Measurements from ENCODE around the gene NR3C1.

The NR3C1 gene

DNA sequence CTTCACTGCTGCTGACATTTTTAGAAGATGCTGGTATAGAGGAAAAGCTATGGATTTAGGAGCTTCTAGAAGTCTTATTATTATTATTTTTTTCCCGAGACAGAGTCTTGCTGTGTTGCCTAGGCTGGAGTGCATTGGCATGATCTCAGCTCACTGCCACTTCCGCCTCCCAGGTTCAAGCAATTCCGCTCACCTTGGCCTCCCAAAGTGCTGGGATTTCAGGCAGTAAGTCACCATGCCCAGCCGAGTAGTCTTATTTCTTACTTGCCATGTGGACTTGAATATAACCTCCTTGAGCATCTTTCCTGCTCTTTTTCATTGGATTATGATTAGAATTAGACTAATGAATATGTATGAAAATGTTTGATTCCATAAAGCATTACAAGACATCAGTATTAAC, 119.5 kb downstream of the NR3C1 start:
- H3K27ac ChIP-seq = no peak overlapping the region
- no peak overlapping the region for H3K4me2 ChIP-seq (ENCODE audit: low read length)
- no peaks in the 10 kb centered on the region for H3K9me3 ChIP-seq (ENCODE audit: control insufficient read depth, low read length)
- H3K9ac ChIP-seq = no peak overlapping the region
- no peak overlapping the region for H2AFZ ChIP-seq
- H3K36me3 ChIP-seq (ENCODE audit: control insufficient read depth, insufficient read depth, low read length) = no peaks in the 10 kb centered on the region
- no peaks in the 10 kb centered on the region for H3K4me1 ChIP-seq
- no peaks in the 10 kb centered on the region for H3K27me3 ChIP-seq (ENCODE audit: control insufficient read depth, insufficient read depth, low read length)
- no peaks in the 10 kb centered on the region for H3K79me2 ChIP-seq
- H3K4me3 ChIP-seq (ENCODE audit: low read depth, low read length) = no peak overlapping the region
- TF ChIP-seq, protein P1, sequence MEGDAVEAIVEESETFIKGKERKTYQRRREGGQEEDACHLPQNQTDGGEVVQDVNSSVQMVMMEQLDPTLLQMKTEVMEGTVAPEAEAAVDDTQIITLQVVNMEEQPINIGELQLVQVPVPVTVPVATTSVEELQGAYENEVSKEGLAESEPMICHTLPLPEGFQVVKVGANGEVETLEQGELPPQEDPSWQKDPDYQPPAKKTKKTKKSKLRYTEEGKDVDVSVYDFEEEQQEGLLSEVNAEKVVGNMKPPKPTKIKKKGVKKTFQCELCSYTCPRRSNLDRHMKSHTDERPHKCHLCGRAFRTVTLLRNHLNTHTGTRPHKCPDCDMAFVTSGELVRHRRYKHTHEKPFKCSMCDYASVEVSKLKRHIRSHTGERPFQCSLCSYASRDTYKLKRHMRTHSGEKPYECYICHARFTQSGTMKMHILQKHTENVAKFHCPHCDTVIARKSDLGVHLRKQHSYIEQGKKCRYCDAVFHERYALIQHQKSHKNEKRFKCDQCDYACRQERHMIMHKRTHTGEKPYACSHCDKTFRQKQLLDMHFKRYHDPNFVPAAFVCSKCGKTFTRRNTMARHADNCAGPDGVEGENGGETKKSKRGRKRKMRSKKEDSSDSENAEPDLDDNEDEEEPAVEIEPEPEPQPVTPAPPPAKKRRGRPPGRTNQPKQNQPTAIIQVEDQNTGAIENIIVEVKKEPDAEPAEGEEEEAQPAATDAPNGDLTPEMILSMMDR (IDR thresholded peaks at IDR 0.05) = no peak

DNA sequence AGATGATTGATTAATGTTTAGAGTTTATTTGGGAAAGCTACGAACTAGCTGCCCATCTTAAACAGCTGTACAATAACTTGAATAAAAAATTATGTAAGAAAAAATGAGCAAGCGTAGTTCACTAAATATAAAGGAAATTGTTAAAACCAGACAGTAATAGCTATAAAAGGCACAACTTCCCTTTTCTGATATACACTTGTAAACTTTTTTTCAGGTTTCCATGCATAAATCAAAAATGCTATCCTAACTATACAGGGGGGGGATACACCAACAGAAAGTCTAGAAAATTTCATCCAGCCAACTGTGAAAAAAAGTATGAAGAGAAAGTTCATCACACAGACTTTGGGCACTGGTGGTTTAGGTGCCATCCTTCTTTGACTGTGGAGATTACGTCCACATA, 122.3 kb downstream of the NR3C1 start:
- H2AFZ ChIP-seq = no peak overlapping the region
- H3K4me2 ChIP-seq (ENCODE audit: low read length) = no peak overlapping the region
- H3K27me3 ChIP-seq (ENCODE audit: control insufficient read depth, insufficient read depth, low read length) = no peaks in the 10 kb centered on the region
- TF ChIP-seq, protein P1 (IDR thresholded peaks at IDR 0.05) = no peak
- H3K9ac ChIP-seq = no peak overlapping the region
- no peak overlapping the region for H3K27ac ChIP-seq
- no peak overlapping the region for H3K4me3 ChIP-seq (ENCODE audit: low read depth, low read length)
- no peaks in the 10 kb centered on the region for H3K79me2 ChIP-seq
- no peaks in the 10 kb centered on the region for H3K9me3 ChIP-seq (ENCODE audit: control insufficient read depth, low read length)
- H3K36me3 ChIP-seq (ENCODE audit: control insufficient read depth, insufficient read depth, low read length) = no peaks in the 10 kb centered on the region
- H3K4me1 ChIP-seq = no peaks in the 10 kb centered on the region

DNA sequence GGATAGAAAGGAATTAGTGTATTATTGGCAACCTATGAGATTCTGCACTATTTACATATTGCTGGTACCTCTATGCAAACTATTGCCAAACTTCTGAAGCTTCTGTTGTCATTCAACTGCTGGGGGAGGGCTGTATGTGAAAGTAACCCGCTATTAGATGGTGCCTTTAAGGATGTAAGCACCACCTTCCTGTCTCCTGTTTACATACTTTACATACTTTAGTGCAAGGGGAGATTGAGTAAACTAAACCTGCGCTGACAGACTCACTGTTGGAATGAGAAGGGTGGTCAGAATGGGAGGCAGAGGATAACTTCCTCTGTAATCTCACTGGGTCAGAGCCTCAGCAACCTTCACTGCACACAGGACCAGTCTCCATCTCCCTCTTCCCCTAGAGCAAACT, 123.8 kb downstream of the NR3C1 start:
- H2AFZ ChIP-seq = no peak overlapping the region
- TF ChIP-seq, protein P1 (IDR thresholded peaks at IDR 0.05) = no peak
- no peaks in the 10 kb centered on the region for H3K9me3 ChIP-seq (ENCODE audit: control insufficient read depth, low read length)
- H3K27me3 ChIP-seq (ENCODE audit: control insufficient read depth, insufficient read depth, low read length) = no peaks in the 10 kb centered on the region
- H3K36me3 ChIP-seq (ENCODE audit: control insufficient read depth, insufficient read depth, low read length) = no peaks in the 10 kb centered on the region
- no peaks in the 10 kb centered on the region for H3K4me1 ChIP-seq
- no peak overlapping the region for H3K9ac ChIP-seq
- H3K4me3 ChIP-seq (ENCODE audit: low read depth, low read length) = no peak overlapping the region
- H3K4me2 ChIP-seq (ENCODE audit: low read length) = no peak overlapping the region
- H3K27ac ChIP-seq = no peak overlapping the region
- H3K79me2 ChIP-seq = no peaks in the 10 kb centered on the region

DNA sequence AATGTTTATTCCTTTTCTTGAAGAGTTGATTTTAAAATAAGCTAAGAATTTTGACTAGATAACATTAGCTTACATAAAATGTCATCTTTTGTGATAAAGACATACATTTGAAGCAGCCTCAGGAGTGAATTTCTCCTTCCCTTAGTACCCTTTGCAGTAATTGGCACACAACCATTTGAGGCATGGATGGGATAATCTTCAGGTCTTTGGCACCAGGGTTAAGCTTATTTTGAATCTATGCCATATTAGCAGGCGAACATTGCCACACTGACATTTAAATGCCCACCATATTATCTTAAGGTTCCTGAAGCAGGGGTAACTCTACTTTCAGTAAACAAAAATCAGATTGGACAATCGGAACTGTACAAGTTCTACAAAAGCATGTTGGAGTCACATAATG, 126.0 kb downstream of the NR3C1 start:
- H3K4me2 ChIP-seq (ENCODE audit: low read length) = no peak overlapping the region
- TF ChIP-seq, protein P1 (IDR thresholded peaks at IDR 0.05) = no peak
- H3K4me1 ChIP-seq = no peaks in the 10 kb centered on the region
- H3K4me3 ChIP-seq (ENCODE audit: low read depth, low read length) = no peak overlapping the region
- H3K27ac ChIP-seq = no peak overlapping the region
- H3K9me3 ChIP-seq (ENCODE audit: control insufficient read depth, low read length) = no peaks in the 10 kb centered on the region
- H3K79me2 ChIP-seq = no peaks in the 10 kb centered on the region
- H3K36me3 ChIP-seq (ENCODE audit: control insufficient read depth, insufficient read depth, low read length) = no peaks in the 10 kb centered on the region
- no peak overlapping the region for H2AFZ ChIP-seq
- no peaks in the 10 kb centered on the region for H3K27me3 ChIP-seq (ENCODE audit: control insufficient read depth, insufficient read depth, low read length)
- H3K9ac ChIP-seq = no peak overlapping the region

DNA sequence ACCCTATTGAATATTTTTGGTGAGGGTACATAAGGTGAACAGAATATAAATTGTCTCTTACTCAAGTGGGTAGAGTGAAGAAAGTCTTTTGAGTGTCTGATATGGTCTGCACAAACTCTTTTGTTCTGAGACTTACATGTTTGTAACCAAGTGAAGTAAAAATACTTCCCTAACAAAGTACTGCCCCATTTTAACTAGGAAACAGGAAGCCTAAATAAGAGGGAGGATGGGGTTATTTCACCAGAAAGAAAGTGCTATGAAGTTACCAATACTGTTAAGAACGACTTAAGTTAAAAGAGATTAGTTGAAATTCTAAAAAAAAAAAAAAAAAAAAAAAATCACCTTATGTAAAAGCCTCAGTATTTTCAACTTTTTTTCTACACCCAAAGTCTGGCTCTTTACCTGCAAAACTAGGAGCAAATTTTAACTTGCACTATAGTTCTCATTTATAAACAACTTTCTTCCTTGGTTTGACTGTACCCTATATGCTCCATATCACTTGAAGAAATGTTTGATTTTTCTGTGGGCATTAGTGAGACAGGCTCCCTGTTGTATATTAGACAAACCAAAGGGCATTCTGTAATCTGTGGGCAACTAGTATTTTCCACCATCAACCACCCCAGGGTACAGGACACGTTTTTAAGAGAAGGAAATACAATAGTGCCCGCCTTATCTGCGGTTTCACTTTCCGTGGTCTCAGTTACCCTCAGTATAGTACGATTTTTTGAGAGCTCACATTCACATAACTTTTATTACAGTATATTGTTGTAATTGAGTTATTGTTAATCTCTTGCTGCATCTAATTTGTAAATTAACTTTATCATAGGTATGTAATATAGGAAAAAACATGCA, 127.7 kb downstream of the NR3C1 start:
- Histone ChIP-seq H3K9me3 (ENCODE audit: control insufficient read depth, low read length) (no peaks in the 10 kb centered on the region), H3K4me2 (ENCODE audit: low read length) (no peak overlapping the region), H3K27ac (no peak overlapping the region), H3K27me3 (ENCODE audit: control insufficient read depth, insufficient read depth, low read length) (no peaks in the 10 kb centered on the region), H3K9ac (no peak overlapping the region), H3K4me3 (ENCODE audit: low read depth, low read length) (no peak overlapping the region), H3K4me1 (no peaks in the 10 kb centered on the region), H3K79me2 (no peaks in the 10 kb centered on the region), H2AFZ (no peak overlapping the region), H3K36me3 (ENCODE audit: control insufficient read depth, insufficient read depth, low read length) (no peaks in the 10 kb centered on the region)
- TF ChIP-seq, protein P1 (IDR thresholded peaks at IDR 0.05) = no peak

Measured in parathyroid adenoma (tissue), 2 donors.